ENCODE measurements around the gene PDAP1.
A peak's percentile ranks its signal among the peaks of the same experiment; 100 is the strongest.

Gene PDAP1

DNA sequence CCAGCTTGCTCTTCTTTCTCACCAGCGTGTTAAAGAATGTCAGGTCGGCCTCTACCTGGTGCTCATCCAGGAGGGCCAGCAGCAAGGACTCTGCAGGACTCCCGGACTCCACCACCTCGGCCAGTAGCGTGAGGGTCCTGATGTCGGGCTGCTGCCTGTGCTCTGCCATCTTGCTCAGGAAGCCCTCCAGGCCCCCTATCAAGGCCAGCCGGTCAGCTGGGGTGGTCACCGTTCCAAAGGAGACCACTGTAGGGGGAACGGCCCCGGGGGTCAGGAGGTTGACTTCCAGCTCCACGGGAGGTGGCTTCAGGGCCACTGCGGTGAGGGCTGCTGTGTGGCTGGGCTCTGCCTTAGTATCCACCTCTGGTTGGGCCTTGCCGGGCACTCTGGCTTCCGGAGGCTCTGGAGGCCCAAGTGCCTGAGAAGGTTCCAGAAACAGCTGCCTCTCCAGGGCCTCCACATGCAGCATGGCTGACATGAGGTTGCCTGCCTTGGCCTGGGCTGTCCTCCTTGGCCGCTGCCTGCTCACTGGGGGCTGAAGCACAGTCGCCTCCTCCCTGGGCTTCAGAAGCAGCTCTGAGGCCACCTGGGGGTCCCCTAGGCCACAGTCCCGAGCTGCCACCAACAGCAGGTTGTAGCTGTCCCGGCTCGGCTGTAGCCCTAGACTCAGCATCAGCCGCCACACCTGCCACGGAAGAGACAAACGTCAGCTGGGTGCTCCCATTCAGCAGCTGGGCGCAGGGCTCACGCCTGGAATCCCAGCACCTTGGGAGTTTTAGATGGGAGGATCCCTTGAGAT is 16.7 kb upstream of the PDAP1 start:
- no peak for DNase-seq

DNA sequence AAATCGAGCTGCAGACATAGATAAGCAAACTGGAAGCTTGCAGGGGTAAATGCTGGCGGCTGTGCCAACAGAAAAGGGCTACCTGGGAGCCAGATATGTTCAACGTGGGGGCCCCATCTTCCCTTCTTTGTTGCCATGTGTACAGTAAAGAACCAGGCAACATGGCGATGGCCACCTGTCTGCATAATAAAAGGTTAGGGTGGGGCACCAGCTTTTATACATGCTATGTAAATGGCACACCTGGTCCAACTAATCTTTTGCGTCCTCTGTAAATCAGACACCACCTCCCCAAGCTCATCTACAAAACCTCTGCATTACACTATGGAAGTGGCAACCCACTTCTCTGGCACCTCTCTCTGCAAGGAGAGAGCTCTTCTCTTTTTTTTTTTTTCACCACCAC is 14.2 kb upstream of the PDAP1 start:
- no peak for DNase-seq

GRCh38 chr7:99422186-99422585 is 13.8 kb upstream of the PDAP1 start:
- DNase-seq = peak; percentile 66

DNA sequence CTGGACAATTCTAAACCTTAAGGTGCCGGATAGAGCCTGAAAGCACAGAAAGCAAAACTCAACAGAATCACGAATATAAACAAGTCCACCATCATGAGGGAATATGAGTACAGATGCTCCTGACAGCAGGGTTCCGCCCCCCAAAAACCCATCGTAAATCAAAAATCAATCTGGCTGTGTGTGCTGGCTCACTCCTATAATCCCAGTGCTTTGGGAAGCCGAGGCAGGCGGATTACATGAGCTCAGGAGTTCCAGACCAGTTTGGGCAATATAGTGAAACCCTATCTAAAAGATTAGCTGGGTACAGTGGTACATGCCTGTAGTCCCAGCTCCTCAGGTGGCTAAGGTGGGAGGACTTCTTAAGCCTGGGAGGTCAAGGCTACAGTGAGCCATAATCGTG is 12.6 kb upstream of the PDAP1 start:
- DNase-seq = no peak

DNA sequence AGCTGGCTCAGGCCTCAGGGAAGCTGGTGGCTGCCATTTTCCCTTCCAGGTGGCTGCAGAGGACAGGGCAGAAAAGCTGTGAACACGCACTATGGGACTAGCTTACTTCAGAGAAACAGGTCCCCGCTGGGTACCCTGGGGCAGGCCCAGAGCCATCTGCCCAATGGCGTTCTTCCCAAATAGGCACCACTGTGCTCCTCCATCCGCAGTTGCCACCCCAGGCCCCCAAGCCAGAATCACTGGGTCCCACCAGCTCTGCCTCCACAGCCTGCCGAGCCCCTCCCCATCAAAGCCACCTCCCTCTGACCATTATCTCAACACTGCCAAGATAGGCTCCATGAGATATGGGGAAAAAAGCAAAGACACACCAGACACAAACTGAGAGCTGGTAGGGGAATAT is 11.8 kb upstream of the PDAP1 start:
- DNase-seq = no peak

- DNase-seq = no peak
Observed at GRCh38 chr7:99419323-99420021, 11.1 kb upstream of the PDAP1 start.

- no peak for DNase-seq
Observed at GRCh38 chr7:99418260-99418659, 9.9 kb upstream of the PDAP1 start.

DNA sequence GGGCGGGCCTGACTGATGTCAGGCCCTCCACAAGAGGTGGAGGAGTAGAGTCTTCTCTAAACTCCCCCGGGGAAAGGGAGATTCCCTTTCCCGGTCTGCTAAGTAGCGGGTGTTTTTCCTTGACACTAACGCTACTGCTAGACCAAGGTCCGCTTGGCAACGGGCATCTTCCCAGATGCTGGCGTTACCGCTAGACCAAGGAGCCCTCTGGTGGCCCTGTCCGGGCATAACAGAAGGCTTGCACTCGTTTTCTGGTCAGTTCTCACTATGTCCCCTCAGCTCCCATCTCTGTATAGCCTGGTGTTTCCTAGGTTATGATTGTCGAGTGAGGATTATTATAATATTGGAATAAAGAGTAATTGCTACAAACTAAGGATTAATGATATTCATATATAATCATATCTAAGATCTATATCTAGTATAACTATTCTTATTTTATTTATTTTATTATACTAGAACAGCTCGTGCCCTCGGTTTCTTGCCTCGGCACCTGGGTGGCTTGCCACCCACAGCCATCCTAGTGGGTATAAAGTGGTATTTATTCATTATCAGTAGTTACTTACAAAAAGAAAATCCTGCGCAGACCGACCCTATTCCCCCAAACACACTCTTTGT is 7.2 kb upstream of the PDAP1 start:
- DNase-seq = peak; percentile 48

DNA sequence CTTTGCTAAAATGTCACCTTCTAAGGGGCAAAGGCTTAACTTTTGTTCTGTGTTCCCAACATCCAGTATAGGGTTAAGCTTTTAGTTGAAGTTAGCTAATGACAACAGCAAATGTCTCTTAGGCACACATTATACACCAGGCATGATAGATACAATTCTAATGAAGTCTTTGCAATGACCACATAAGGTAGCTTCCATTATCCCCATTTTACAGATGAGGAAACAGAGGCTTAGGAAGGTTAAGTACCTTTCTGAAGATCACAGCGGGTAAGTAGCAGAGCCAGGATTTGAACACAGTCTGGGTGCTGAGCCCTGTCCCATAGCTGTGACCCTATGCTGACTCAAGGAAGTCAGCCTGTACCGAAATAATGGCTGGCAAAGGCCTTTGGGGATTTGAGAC is 2.2 kb upstream of the PDAP1 start:
- no peak for DNase-seq

- DNase-seq = no peak
Observed at GRCh38 chr7:99409806-99410205, 1.4 kb upstream of the PDAP1 start.

- peak; percentile 43 for DNase-seq
Observed at GRCh38 chr7:99409192-99409572, 785 bp upstream of the PDAP1 start.

DNA sequence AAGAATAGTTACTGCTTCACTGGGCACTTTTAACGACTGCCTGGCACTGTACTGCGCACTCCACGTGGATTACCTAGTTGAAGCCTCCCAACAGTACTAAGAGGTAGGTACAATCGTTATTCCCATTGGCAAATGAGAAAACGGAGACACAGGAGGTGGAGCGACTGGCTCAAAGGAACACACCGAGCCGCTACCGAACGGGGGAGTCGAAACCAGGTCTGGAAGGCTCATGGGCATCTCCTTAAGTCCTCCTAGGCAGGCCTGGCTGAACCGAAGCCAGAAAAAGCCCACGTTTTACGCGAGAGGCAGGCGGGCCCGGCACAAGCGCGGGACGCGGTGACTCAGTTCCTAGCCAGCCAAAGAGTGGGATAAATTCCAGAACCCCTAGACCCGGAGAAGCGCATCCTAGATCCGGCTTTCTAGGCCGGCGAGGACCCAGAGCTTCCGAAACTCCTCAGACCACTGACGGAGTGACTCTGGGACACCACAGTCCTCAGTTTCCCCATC is 472 bp downstream of the PDAP1 start:
- DNase-seq = peak; percentile 72

- peak; percentile 46 for DNase-seq
Observed at GRCh38 chr7:99406557-99406956, 1.8 kb downstream of the PDAP1 start.

DNA sequence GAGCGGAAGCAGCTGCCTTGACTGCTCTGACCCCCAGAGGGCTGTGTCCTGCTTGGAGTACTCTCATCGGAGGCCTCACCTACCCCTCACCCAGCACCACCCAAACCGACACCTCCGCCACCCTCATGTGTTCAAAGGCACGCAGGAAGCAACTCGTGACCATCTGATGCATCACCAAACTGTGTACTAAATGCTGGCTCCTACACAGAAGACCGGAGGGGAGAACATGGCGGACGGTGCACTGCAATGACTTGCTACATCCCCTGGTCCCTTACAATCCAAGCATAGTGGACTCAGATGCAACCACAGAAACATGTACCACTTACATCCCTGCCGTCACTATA is 3.4 kb downstream of the PDAP1 start:
- DNase-seq = no peak

DNA sequence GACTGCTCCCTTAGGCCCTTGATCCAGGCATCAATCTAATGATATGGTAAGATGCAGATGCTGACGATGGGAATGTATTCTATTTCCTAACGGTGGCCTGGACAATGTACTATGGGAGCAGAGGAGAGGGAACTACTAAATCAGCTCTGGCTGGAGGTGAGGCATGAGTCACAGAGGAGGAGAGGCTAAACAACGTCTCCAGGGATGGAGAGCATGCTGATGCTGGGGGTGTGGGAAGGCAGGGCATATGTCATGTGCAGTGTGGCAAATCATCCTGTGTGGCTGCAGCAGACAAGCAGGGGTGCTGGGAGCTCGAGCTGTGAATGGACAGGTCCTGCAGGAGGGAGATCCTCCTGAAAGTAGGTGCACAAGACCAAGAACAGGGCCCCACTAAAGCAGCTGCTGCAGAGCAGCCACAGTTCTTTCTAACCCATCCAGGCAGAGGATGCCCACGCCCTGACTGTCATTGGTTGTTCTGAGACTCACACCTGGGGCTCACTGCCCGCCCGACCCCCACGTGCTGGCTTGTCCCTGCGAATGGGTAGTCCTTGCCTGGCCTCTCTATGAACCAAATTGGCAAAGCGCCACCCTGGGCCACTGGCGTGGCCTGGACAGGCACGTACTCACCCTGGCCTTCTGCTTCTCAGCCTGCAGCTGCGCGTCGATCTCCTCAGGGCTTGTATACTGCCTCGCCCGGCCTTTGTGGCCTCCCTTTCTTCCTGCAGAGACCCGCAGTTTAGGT is 4.0 kb downstream of the PDAP1 start:
- no peak for DNase-seq

DNA sequence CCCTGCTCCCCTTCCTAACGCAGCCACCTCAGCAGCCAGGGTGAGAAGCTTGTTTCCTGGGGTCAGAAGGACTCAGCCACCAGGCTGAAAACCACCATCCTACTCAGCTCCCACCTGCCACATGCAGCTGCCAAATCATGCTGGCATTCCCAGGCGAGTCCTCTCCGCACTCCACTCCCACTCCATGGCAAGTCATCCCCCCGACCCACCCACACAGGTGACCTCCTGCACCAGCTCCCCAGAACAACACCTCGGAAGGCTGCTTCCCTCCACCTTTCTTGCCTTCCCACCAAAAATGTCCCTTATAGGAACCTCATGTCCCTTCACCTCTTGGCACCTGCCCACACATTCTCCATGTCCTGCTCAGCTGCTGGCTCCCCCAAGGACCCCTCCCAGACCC is 4.6 kb downstream of the PDAP1 start:
- DNase-seq = no peak

DNA sequence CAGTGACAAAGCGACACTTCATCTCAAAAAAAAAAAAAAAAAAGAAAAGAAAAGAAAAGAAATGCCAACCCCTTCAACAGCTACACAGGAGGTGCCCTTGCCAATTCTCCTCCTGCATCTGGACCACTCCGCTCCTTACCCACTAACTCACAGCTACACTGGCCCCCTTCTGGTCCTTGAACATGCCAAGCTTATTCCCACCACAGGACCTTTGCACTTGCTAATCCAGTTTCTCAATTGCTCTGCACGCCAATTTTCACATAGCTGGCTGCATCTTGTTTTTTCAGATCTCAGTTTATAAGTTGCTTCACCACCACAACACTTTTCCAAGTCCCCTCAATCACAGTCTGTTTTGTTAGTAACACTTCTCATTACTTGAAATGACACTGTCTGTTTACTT is 5.5 kb downstream of the PDAP1 start:
- DNase-seq = no peak

DNA sequence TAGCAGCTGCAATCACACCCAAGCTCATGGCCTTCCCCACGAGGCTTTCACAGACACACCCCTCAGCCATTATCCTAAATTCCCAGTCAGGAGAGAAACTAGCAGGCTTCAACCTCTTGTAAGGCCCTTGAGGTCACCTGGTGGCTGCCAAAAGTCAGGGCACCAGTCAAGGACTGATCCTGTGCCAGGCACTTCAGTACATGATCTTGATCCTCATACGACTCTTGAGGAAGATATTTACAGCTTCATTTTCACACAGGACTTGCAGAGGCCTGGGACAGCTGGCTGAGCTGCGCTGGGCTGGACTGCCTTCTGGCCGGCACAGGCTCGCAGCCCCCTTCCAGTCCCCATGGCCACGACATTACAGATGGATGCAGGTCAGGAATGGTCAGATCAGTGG is 8.8 kb downstream of the PDAP1 start:
- no peak for DNase-seq

DNA sequence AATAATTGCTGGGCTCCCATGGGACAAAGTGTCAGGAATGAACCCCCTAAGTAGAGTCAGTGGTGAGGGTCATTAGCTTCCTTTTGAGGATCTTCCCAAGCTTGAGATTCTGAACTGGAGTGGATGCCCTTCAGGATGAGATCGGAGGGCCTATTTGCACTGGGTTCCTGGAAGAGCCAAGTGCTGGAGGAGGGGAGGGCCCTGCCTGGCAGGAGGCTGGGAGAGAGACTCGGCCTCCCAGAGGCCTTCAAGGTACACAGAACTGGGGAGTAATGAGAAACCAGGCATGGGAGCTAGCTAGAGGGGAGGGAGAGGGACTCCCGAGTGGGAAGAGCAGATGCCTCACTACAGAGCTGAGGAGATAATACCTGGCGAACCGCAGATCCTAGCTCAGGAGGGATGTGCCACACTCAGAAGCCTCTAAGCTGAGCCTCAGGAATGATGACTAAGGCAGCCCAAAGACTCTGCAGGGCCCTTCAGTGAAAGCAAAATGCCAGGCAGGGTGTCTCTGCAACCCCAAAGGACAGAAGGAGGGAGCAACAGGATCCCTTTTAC is 9.4 kb downstream of the PDAP1 start:
- DNase-seq = no peak

GRCh38 chr7:99397297-99397983 is 11.0 kb downstream of the PDAP1 start:
- no peak for DNase-seq

DNA sequence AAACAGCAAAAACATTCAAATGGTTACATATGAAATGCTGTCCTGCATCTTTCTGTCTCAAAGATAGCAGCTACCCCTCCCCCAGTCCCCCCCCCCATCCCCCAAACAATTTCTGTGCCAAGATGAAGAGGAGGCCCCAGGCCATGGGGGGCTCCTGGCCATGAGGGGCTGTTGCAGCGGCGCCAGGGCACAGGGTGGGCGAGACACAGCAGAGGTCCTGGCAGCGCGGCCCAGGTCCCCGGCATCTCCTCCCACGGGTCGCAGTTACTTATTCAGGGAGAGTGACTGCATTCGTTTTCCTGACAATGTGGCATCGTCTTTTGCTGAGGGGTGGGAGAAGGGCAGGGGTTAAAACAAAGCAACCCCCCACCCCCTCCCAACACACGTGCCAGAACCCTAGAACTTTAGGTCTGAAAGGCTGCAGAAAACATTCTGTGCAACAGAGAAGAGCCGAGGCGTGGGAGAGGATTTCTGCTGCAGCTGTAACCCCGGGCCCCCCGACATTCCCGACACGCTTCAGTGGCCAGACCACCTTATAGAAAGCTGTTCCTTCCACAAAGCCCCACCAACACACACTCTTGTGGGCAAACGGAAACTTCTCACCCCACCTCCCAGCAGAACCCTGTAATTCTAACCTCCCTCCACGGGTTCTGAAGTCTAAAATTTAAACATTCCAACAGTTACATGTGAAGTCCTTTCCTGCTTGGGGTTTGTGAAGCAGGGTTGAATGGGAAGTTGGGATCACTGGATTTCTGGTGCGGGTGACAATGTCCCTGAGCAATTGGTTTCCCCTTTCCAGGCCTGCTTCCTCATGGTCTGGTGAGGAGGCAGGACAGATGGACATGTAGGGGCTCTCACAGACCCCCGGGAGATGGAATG is 11.7 kb downstream of the PDAP1 start:
- no peak for DNase-seq
